DND-41 (cell line): ENCODE measurements around the gene GJD4.

ENCODE experiments used
- EZH2 ChIP-seq: IDR thresholded peaks from 3 replicates; pipeline ENCODE4 v1.6.1; 2012; ENCODE audit warnings: borderline replicate concordance, low read depth, mild to moderate bottlenecking, moderate library complexity, low read length, inconsistent platforms; ENCODE audit not compliant: severe bottlenecking
- TF ChIP-seq, protein P1 (sequence below): IDR thresholded peaks from 2 replicates; pipeline ENCODE4 v1.5.1; 2012; ENCODE audit warnings: borderline replicate concordance, low read length, moderate library complexity, mild to moderate bottlenecking; ENCODE audit not compliant: poor library complexity, severe bottlenecking; ENCODE audit errors: extremely low read depth

DNA sequence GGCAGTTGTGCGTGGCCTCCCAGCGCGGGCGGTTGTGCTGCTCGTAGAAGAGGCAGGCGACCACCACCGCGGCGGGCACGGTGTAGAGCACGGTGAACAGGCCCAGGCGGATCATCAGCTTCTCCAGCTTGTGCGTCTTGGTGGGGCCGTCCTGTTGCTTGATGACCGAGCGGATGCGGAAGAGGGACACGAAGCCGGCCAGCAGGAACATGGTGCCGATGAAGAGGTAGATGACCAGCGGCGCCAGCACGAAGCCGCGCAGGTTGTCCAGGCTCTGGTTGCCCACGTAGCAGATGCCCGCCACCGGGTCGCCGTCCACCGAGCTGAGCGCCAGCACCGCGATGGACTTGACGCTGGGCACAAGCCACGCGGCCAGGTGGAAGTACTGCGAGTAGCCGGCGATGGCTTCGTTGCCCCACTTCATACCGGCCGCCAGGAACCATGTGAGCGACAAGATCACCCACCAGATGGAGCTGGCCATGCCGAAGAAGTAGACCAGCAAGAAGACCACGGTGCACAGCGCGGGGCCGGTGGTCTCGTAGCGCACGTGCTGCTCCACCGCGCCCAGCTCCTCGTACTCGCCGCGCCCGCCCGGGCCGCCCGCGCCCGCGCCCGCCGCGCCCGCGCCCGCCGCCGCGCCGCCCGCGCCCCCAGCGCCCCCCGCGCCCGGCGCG lies 34.7 kb downstream of the GJD4 start:
- TF ChIP-seq, protein P1, sequence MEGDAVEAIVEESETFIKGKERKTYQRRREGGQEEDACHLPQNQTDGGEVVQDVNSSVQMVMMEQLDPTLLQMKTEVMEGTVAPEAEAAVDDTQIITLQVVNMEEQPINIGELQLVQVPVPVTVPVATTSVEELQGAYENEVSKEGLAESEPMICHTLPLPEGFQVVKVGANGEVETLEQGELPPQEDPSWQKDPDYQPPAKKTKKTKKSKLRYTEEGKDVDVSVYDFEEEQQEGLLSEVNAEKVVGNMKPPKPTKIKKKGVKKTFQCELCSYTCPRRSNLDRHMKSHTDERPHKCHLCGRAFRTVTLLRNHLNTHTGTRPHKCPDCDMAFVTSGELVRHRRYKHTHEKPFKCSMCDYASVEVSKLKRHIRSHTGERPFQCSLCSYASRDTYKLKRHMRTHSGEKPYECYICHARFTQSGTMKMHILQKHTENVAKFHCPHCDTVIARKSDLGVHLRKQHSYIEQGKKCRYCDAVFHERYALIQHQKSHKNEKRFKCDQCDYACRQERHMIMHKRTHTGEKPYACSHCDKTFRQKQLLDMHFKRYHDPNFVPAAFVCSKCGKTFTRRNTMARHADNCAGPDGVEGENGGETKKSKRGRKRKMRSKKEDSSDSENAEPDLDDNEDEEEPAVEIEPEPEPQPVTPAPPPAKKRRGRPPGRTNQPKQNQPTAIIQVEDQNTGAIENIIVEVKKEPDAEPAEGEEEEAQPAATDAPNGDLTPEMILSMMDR: no peak
- TF ChIP-seq EZH2: no peak
